Panc1 (cell line): ENCODE data around the gene EXPH5. TPM values are rescaled to one million over a fixed set of nuclear protein-coding genes. Genes with fewer than 3 reads are reported as not detected.

Experiments
- ATAC-seq: fragments of 200-7000 bp; cut with Tn5 transposase; 2 replicates; pipeline ENCODE4 v1.9.1; 2020; ENCODE audit warnings: mild to moderate bottlenecking, moderate library complexity
- BruUV-seq: library from RNA; stranded (reverse); fragments of 400-500 nt; replicated peaks from 2 replicates; lab custom pipeline; 2021; lab: Mats Ljungman, UMichigan
- CTCF ChIA-PET: fragments of 300-600 bp; sonication (Branson Sonifier 250); formaldehyde crosslinking; loops from one replicate; lab custom pipeline; 2022; ENCODE audit warnings: antibody characterized with exemption; lab: Charles Lee
- POLR2A ChIA-PET: fragments of 300-600 bp; sonication (Branson Sonifier 250); formaldehyde crosslinking; loops from one replicate; lab custom pipeline; 2022; ENCODE audit warnings: antibody characterized with exemption; lab: Charles Lee
- DNase-seq: peaks from one replicate; pipeline ENCODE4 v3.0.0-alpha.2; 2010; ENCODE audit warnings: low read depth, low spot score
- H3K27ac ChIP-seq: 2 replicates; pipeline ENCODE4 v1.5.1; 2011; ENCODE audit warnings: mild to moderate bottlenecking, low read length, inconsistent platforms
- H3K27me3 ChIP-seq: fragments of 200-500 bp; sonication (Bioruptor generic); 2 replicates; pipeline ENCODE4 v1.6.0; 2014; ENCODE audit warnings: low read length, inconsistent platforms; ENCODE audit not compliant: control insufficient read depth, insufficient read depth
- H3K36me3 ChIP-seq: fragments of 200-500 bp; sonication (Bioruptor generic); 2 replicates; pipeline ENCODE4 v1.5.1; 2014; ENCODE audit warnings: inconsistent platforms, mild to moderate bottlenecking, low read length, moderate library complexity; ENCODE audit not compliant: control insufficient read depth, insufficient read depth
- H3K4me1 ChIP-seq: 2 replicates; pipeline ENCODE4 v1.5.1; 2011; ENCODE audit warnings: inconsistent platforms, mild to moderate bottlenecking, low read length, moderate library complexity; ENCODE audit not compliant: control insufficient read depth, insufficient read depth
- H3K4me3 ChIP-seq, 2 experiments: 2 replicates each; pipeline ENCODE4 v1.5.1; 2011 to 2012; ENCODE audit warnings: low read depth in 2 of 2, low read length in 2 of 2, mild to moderate bottlenecking in 2 of 2, inconsistent platforms in 1 of 2, moderate library complexity in 1 of 2
- H3K9me3 ChIP-seq: fragments of 200-500 bp; sonication (Bioruptor generic); 2 replicates; pipeline ENCODE4 v1.5.1; 2014; ENCODE audit warnings: low read depth, mild to moderate bottlenecking, inconsistent platforms, low read length, moderate library complexity; ENCODE audit not compliant: control insufficient read depth, insufficient read depth
- CTCF ChIP-seq: fragments of 450-650 bp; IDR thresholded peaks from 2 replicates; pipeline ENCODE4 v1.5.1; 2017; ENCODE audit warnings: mild to moderate bottlenecking
- POLR2AphosphoS5 ChIP-seq: IDR thresholded peaks from 2 replicates; pipeline ENCODE4 v1.6.1; 2012; ENCODE audit warnings: mild to moderate bottlenecking, low read depth, low read length, moderate library complexity
- REST ChIP-seq, 2 experiments: IDR thresholded peaks; 2 replicates each; pipeline ENCODE4 v1.6.1; 2011 to 2012; ENCODE audit warnings: low read depth in 2 of 2, control low read depth in 1 of 2, low read length in 1 of 2, mild to moderate bottlenecking in 1 of 2, moderate library complexity in 1 of 2; ENCODE audit not compliant: insufficient read depth in 1 of 2
- SIN3A ChIP-seq: IDR thresholded peaks from 2 replicates; pipeline ENCODE4 v1.6.1; 2012; ENCODE audit warnings: low read depth, mild to moderate bottlenecking, low read length, moderate library complexity, borderline replicate concordance; ENCODE audit not compliant: insufficient read depth
- TCF7L2 ChIP-seq: IDR thresholded peaks from 2 replicates; pipeline ENCODE4 v1.6.1; 2011; ENCODE audit warnings: mild to moderate bottlenecking, low read depth, low read length, inconsistent platforms
- in situ Hi-C: cut with HindIII; loops from 2 replicates; pipeline ENCODE4 v1.10.0; 2016; ENCODE audit warnings: low sequenced_read_pairs, low pct_unique_long_range_greater_than_20kb
- intact Hi-C: fragments of 100-400 bp; cut with micrococcal nuclease; formaldehyde crosslinking; loops from one replicate; pipeline ENCODE4 v1.10.0; 2022; ENCODE audit not compliant: unreplicated experiment
- total RNA-seq: library from RNA; stranded (reverse); gene quantifications from one replicate; pipeline ENCODE4 v1.2.1, GENCODE V29; 2021; ENCODE audit not compliant: unreplicated experiment

The EXPH5 gene
- total RNA-seq, 1 experiment from 2014 or later: 0.85 TPM

GRCh38 chr11:108580043-108580442 is 13.5 kb downstream of the EXPH5 start:
- ATAC-seq (no peak), DNase-seq (no peak)
- in situ Hi-C loops (no loop called here), intact Hi-C loops (no loop called here)
- TF ChIP-seq TCF7L2 (no peak), CTCF (no peak), REST (IDR thresholded peaks at IDR 0.05; ENCODE audit: insufficient read depth in 1 of 2, low read depth in 2 of 2, low read length in 1 of 2) (no peak), SIN3A (no peak), POLR2AphosphoS5 (no peak)
- no peaks in the 10 kb centered on the region for H3K4me1 ChIP-seq
- H3K4me3 ChIP-seq: no peak overlapping the region
- H3K27ac ChIP-seq: no peak overlapping the region
- H3K9me3 ChIP-seq: no peaks in the 10 kb centered on the region
- ChIA-PET CTCF (no interaction called here), POLR2A (no interaction called here)
- H3K36me3 ChIP-seq: no peaks in the 10 kb centered on the region
- BruUV-seq: no TSS peak
- 0 out of 2 replicates have a peak, but pooled peaks cover 2% of the 10 kb centered on the region for H3K27me3 ChIP-seq

GRCh38 chr11:108576523-108576922 is 17.0 kb downstream of the EXPH5 start:
- Histone ChIP-seq H3K4me1 (no peaks in the 10 kb centered on the region), H3K27ac (no peak overlapping the region), H3K36me3 (no peaks in the 10 kb centered on the region), H3K27me3 (0 out of 2 replicates have a peak, but pooled peaks cover 2% of the 10 kb centered on the region), H3K4me3 (no peak overlapping the region), H3K9me3 (peaks cover 4% of the 10 kb centered on the region; the same call in 1 of the 2 replicates)
- POLR2A ChIA-PET: interaction anchor here (0.5 kb wide), 1 partner anchor 35 kb away, joined by 7 read pairs; no protein-coding TSS in a partner anchor
- no peak for TF ChIP-seq TCF7L2
- no peak for TF ChIP-seq REST (IDR thresholded peaks at IDR 0.05; ENCODE audit: insufficient read depth in 1 of 2, low read depth in 2 of 2, low read length in 1 of 2)
- TF ChIP-seq SIN3A: no peak
- TF ChIP-seq CTCF: no peak
- no peak for TF ChIP-seq POLR2AphosphoS5
- intact Hi-C loops (no loop called here), in situ Hi-C loops (no loop called here)
- CTCF ChIA-PET: no interaction called here
- no TSS peak for BruUV-seq
- no peak for ATAC-seq
- no peak for DNase-seq
